ENCODE measurements around the gene SCART1.

DNA sequence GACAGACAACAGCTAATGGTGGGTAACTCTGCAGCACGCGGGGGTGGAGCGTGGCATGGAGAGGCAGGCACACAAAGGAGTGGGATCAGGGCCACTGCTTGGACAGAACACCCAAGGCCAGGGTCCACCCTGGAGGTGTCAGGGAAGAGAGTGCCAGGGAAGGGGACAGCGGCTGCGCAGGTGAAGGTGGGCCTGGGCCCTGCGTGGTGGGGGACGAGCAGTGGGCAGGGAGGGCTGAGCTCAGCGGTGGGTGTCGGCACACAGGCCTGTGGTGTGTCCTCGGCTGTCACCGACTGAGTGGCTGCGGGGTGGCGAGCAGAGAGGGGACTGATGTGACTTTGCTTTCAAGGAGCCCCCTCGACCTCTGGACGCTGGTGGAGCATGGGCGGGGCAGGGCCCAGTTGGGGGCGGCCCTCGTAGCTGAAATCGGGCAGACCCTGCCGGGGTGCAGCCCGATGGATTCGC, 8.4 kb upstream of the SCART1 start:
- no peak for TF ChIP-seq GATA3 (IDR thresholded peaks at IDR 0.05; ENCODE audit: low read depth, low read length)
- TF ChIP-seq GATA2 (IDR thresholded peaks at IDR 0.05; ENCODE audit: low read depth, low read length) = no peak

Data from SH-SY5Y (cell line).